ENCODE data around the gene RAMACL.

- TF ChIP-seq, protein P1, sequence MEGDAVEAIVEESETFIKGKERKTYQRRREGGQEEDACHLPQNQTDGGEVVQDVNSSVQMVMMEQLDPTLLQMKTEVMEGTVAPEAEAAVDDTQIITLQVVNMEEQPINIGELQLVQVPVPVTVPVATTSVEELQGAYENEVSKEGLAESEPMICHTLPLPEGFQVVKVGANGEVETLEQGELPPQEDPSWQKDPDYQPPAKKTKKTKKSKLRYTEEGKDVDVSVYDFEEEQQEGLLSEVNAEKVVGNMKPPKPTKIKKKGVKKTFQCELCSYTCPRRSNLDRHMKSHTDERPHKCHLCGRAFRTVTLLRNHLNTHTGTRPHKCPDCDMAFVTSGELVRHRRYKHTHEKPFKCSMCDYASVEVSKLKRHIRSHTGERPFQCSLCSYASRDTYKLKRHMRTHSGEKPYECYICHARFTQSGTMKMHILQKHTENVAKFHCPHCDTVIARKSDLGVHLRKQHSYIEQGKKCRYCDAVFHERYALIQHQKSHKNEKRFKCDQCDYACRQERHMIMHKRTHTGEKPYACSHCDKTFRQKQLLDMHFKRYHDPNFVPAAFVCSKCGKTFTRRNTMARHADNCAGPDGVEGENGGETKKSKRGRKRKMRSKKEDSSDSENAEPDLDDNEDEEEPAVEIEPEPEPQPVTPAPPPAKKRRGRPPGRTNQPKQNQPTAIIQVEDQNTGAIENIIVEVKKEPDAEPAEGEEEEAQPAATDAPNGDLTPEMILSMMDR (conservative IDR thresholded peaks at IDR 0.05), result no peak
- no peak for TF ChIP-seq ZFX (IDR thresholded peaks at IDR 0.05)
Measured at GRCh38 chr6:166552600-166552999, 33.9 kb downstream of the RAMACL start.

All from C4-2B (cell line).